ENCODE measurements around the gene KCNH8. TPM values are rescaled to one million over a fixed set of nuclear protein-coding genes. Genes with fewer than 3 reads are reported as not detected.

The KCNH8 gene
- total RNA-seq, 2 experiments from 2014 or later: 0.44 to 0.59 TPM

GRCh38 chr3:19428729-19429128 is 280.4 kb downstream of the KCNH8 start:
- TF ChIP-seq EZH2phosphoT487 (IDR thresholded peaks at IDR 0.05; ENCODE audit: borderline replicate concordance, low read depth, low read length) (no peak), CTCF (conservative IDR thresholded peaks at IDR 0.05; ENCODE audit: low read length) (no peak)
- no peak overlapping the region for H3K4me3 ChIP-seq (ENCODE audit: low read depth, low read length, poor library complexity, severe bottlenecking)
- no peak overlapping the region for H3K27ac ChIP-seq (ENCODE audit: low read depth, low read length, poor library complexity, severe bottlenecking)
- no peaks in the 10 kb centered on the region for H4K20me1 ChIP-seq (ENCODE audit: insufficient read depth, low read length)
- no peak for DNase-seq (ENCODE audit: low spot score)
- H3K9me3 ChIP-seq (ENCODE audit: low read length): no peaks in the 10 kb centered on the region
- no peak overlapping the region for H2AFZ ChIP-seq (ENCODE audit: low read length)
- BruUV-seq (replicated peaks): no TSS peak
- no peak overlapping the region for H3K4me2 ChIP-seq (ENCODE audit: low read length)
- no peaks in the 10 kb centered on the region for H3K4me1 ChIP-seq (ENCODE audit: insufficient read depth, low read length, poor library complexity, severe bottlenecking)
- ChIA-PET CTCF (ENCODE audit: unreplicated experiment) (no interaction called here), POLR2A (no interaction called here)
- no peaks in the 10 kb centered on the region for H3K9me2 ChIP-seq (ENCODE audit: insufficient read depth, low read length)
- intact Hi-C loops (cut with micrococcal nuclease; ENCODE audit: unreplicated experiment): no loop called here
- H3K79me2 ChIP-seq (ENCODE audit: insufficient read depth, low read depth, low read length): no peaks in the 10 kb centered on the region
- no peaks in the 10 kb centered on the region for H3K36me3 ChIP-seq (ENCODE audit: insufficient read depth, low read length)

GRCh38 chr3:19432669-19433068 is 284.4 kb downstream of the KCNH8 start:
- Histone ChIP-seq H3K4me2 (ENCODE audit: low read length) (no peak overlapping the region), H4K20me1 (ENCODE audit: insufficient read depth, low read length) (no peaks in the 10 kb centered on the region), H2AFZ (ENCODE audit: low read length) (no peak overlapping the region), H3K9me3 (ENCODE audit: low read length) (no peaks in the 10 kb centered on the region), H3K9me2 (ENCODE audit: insufficient read depth, low read length) (no peaks in the 10 kb centered on the region), H3K36me3 (ENCODE audit: insufficient read depth, low read length) (no peaks in the 10 kb centered on the region), H3K4me3 (ENCODE audit: low read depth, low read length, poor library complexity, severe bottlenecking) (no peak overlapping the region), H3K4me1 (ENCODE audit: insufficient read depth, low read length, poor library complexity, severe bottlenecking) (no peaks in the 10 kb centered on the region), H3K27ac (ENCODE audit: low read depth, low read length, poor library complexity, severe bottlenecking) (no peak overlapping the region), H3K79me2 (ENCODE audit: insufficient read depth, low read depth, low read length) (no peaks in the 10 kb centered on the region)
- ChIA-PET CTCF (ENCODE audit: unreplicated experiment) (no interaction called here), POLR2A (interaction anchor here (0.5 to 1.1 kb wide), 2 partner anchors 9 to 296 kb away, joined by 3 to 4 read pairs; no protein-coding TSS in a partner anchor)
- BruUV-seq (replicated peaks): no TSS peak
- intact Hi-C loops (cut with micrococcal nuclease; ENCODE audit: unreplicated experiment): no loop called here
- no peak for TF ChIP-seq EZH2phosphoT487 (IDR thresholded peaks at IDR 0.05; ENCODE audit: borderline replicate concordance, low read depth, low read length)
- no peak for DNase-seq (ENCODE audit: low spot score)

GRCh38 chr3:19436746-19437145 is 288.4 kb downstream of the KCNH8 start:
- Histone ChIP-seq H3K4me3 (ENCODE audit: low read depth, low read length, poor library complexity, severe bottlenecking) (no peak overlapping the region), H3K4me2 (ENCODE audit: low read length) (no peak overlapping the region), H3K27ac (ENCODE audit: low read depth, low read length, poor library complexity, severe bottlenecking) (no peak overlapping the region), H3K36me3 (ENCODE audit: insufficient read depth, low read length) (no peaks in the 10 kb centered on the region), H3K9me3 (ENCODE audit: low read length) (no peaks in the 10 kb centered on the region), H3K9me2 (ENCODE audit: insufficient read depth, low read length) (no peaks in the 10 kb centered on the region), H4K20me1 (ENCODE audit: insufficient read depth, low read length) (no peaks in the 10 kb centered on the region), H3K79me2 (ENCODE audit: insufficient read depth, low read depth, low read length) (no peaks in the 10 kb centered on the region), H3K4me1 (ENCODE audit: insufficient read depth, low read length, poor library complexity, severe bottlenecking) (no peaks in the 10 kb centered on the region), H2AFZ (ENCODE audit: low read length) (no peak overlapping the region)
- no TSS peak for BruUV-seq (replicated peaks)
- ChIA-PET POLR2A (interaction anchor here (0.6 to 1.1 kb wide), 3 partner anchors 9 to 628 kb away, joined by 3 to 6 read pairs (median 3); no protein-coding TSS in a partner anchor), CTCF (ENCODE audit: unreplicated experiment) (no interaction called here)
- no peak for DNase-seq (ENCODE audit: low spot score)
- intact Hi-C loops (cut with micrococcal nuclease; ENCODE audit: unreplicated experiment): no loop called here
- TF ChIP-seq EZH2phosphoT487 (IDR thresholded peaks at IDR 0.05; ENCODE audit: borderline replicate concordance, low read depth, low read length): no peak
- TF ChIP-seq CTCF (conservative IDR thresholded peaks at IDR 0.05; ENCODE audit: low read length): no peak

Data from OCI-LY7 (cell line).